CD4-positive, alpha-beta T cell (primary cell): ENCODE measurements around the gene PPP1R37. TPM values are rescaled to one million over a fixed set of nuclear protein-coding genes. Genes with fewer than 3 reads are reported as not detected.

Source experiments
- ATAC-seq: fragments of 200-7000 bp; cut with Tn5 transposase; one replicate; pipeline ENCODE4 v1.10.0; 2022; ENCODE audit warnings: mild to moderate bottlenecking; ENCODE audit not compliant: poor library complexity
- CTCF ChIA-PET: fragments of 350-600 bp; sonication (Branson Sonifier 250); formaldehyde crosslinking; loops from one replicate; lab custom pipeline; 2021; ENCODE audit warnings: antibody characterized with exemption, inconsistent platforms; lab: Charles Lee
- POLR2A ChIA-PET: fragments of 350-600 bp; sonication (Branson Sonifier 250); formaldehyde crosslinking; loops from one replicate; lab custom pipeline; 2021; ENCODE audit warnings: antibody characterized with exemption, inconsistent platforms; lab: Charles Lee
- DNase-seq, 14 experiments: peaks; one replicate each; pipeline ENCODE4 v3.0.0-alpha.2; 2013 to 2020; ENCODE audit warnings: mixed read lengths in 2 of 14
- H3K27ac ChIP-seq, 2 donors: one replicate each; pipeline versions ENCODE4 v1.5.1 to v1.7.0; 2013; ENCODE audit warnings: low read length in 2 of 2, low read depth in 1 of 2, mild to moderate bottlenecking in 1 of 2
- H3K27me3 ChIP-seq, 2 experiments: 1 replicate in 1 of 2; 2 replicates in 1 of 2; pipeline versions ENCODE4 v1.6.1 to v1.7.0; 2013; ENCODE audit warnings: low read length in 2 of 2, control low read depth in 1 of 2, mild to moderate bottlenecking in 1 of 2, moderate library complexity in 1 of 2; ENCODE audit not compliant: insufficient read depth in 2 of 2, control insufficient read depth in 1 of 2
- H3K36me3 ChIP-seq: one replicate; pipeline ENCODE4 v1.6.1; 2013; ENCODE audit warnings: low read length, control low read depth; ENCODE audit not compliant: insufficient read depth
- H3K4me1 ChIP-seq: one replicate; pipeline ENCODE4 v1.6.1; 2013; ENCODE audit warnings: low read length, control low read depth; ENCODE audit not compliant: insufficient read depth
- H3K4me3 ChIP-seq: one replicate; pipeline ENCODE4 v1.5.1; 2013; ENCODE audit warnings: mild to moderate bottlenecking, low read length, moderate library complexity
- H3K9me3 ChIP-seq, 2 experiments: 1 replicate in 1 of 2; 2 replicates in 1 of 2; pipeline versions ENCODE4 v1.6.1 to v1.7.0; 2013; ENCODE audit warnings: low read length in 2 of 2, mild to moderate bottlenecking in 2 of 2, control low read depth in 1 of 2, moderate library complexity in 1 of 2; ENCODE audit not compliant: control insufficient read depth in 1 of 2, insufficient read depth in 1 of 2
- H3K27ac Mint-ChIP-seq: one replicate; pipeline ENCODE4 v1.8.0; 2020; ENCODE audit warnings: mixed read lengths
- H3K27me3 Mint-ChIP-seq: one replicate; pipeline ENCODE4 v1.8.0; 2021; ENCODE audit warnings: mixed read lengths
- H3K36me3 Mint-ChIP-seq: one replicate; pipeline ENCODE4 v1.8.0; 2021; ENCODE audit warnings: low read depth, mixed read lengths
- H3K4me1 Mint-ChIP-seq: one replicate; pipeline ENCODE4 v1.8.0; 2021; ENCODE audit warnings: low read depth, mixed read lengths
- H3K4me3 Mint-ChIP-seq: one replicate; pipeline ENCODE4 v1.8.0; 2020; ENCODE audit warnings: mild to moderate bottlenecking, mixed read lengths
- H3K9me3 Mint-ChIP-seq: one replicate; pipeline ENCODE4 v1.8.0; 2020; ENCODE audit warnings: mixed read lengths
- CTCF ChIP-seq: fragments of 200-600 bp; IDR thresholded peaks from one replicate; pipeline ENCODE4 v1.8.0; 2022; ENCODE audit warnings: antibody characterized with exemption, mild to moderate bottlenecking
- intact Hi-C, 2 experiments: fragments of 100-400 bp; cut with DNase I in 1 of 2; cut with micrococcal nuclease in 1 of 2; formaldehyde crosslinking; loops; one replicate each; pipeline versions ENCODE4 v1.15.1 to v1.9.0; 2023 to 2025; cut with DNase I, micrococcal nuclease
- total RNA-seq, 174 experiments: library from RNA in 2 of 174; stranded (reverse) in 2 of 174; gene quantifications; one replicate each; pipeline ENCODE4 v1.2.3 and lab custom pipeline; 2021 to 2026

The PPP1R37 gene
- total RNA-seq, 2 experiments from 2014 or later, result 17.2 to 19.6 TPM

GRCh38 chr19:45069056-45069455, 23.9 kb upstream of the PPP1R37 start:
- Mint-ChIP-seq H3K4me3 (no peak overlapping the region), H3K36me3 (peaks cover 44% of the 10 kb centered on the region), H3K4me1 (no peaks in the 10 kb centered on the region), H3K27ac (no peak overlapping the region), H3K9me3 (no peaks in the 10 kb centered on the region), H3K27me3 (no peaks in the 10 kb centered on the region)
- TF ChIP-seq CTCF, result no peak
- H3K36me3 ChIP-seq, result peaks cover 62% of the 10 kb centered on the region
- no peak overlapping the region for H3K4me3 ChIP-seq
- ATAC-seq (no peak), DNase-seq (no peak)
- ChIA-PET CTCF (interaction anchor here (1.3 kb wide), 1 partner anchor 10 kb away, joined by 3 read pairs; no protein-coding TSS in a partner anchor), POLR2A (no interaction called here)
- no peaks in the 10 kb centered on the region for H3K9me3 ChIP-seq
- no peak overlapping the region for H3K27ac ChIP-seq
- intact Hi-C loops, result no loop called here
- H3K27me3 ChIP-seq, result no peaks in the 10 kb centered on the region
- no peaks in the 10 kb centered on the region for H3K4me1 ChIP-seq

DNA sequence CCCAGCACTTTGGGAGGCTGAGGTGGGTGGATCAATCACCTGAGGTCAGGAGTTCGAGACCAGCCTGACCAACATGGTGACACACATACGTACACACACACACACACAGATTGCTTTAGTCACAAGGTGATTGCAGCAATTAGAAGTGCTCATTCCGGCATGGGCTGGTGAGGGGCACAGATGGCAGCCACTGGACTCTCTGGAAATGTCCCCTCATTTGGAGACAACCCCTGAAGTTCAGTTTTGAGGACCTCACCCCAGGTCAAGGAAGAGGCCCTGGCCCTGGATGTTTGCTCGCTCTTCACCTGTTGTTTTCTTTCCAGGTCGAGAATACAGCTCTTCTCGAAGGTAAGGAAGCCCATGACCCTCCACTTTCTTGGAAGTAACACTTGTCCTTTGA, 22.8 kb upstream of the PPP1R37 start:
- intact Hi-C loops, result no loop called here
- H3K4me1 Mint-ChIP-seq, result no peaks in the 10 kb centered on the region
- ChIA-PET POLR2A (no interaction called here), CTCF (no interaction called here)
- peaks cover 40% of the 10 kb centered on the region for H3K36me3 Mint-ChIP-seq
- no peaks in the 10 kb centered on the region for H3K9me3 Mint-ChIP-seq
- H3K27ac Mint-ChIP-seq, result no peak overlapping the region
- Histone ChIP-seq H3K9me3 (no peaks in the 10 kb centered on the region), H3K27ac (no peak overlapping the region), H3K4me3 (no peak overlapping the region), H3K4me1 (peaks cover 4% of the 10 kb centered on the region), H3K36me3 (peaks cover 56% of the 10 kb centered on the region), H3K27me3 (no peaks in the 10 kb centered on the region)
- H3K27me3 Mint-ChIP-seq, result no peaks in the 10 kb centered on the region
- H3K4me3 Mint-ChIP-seq, result no peak overlapping the region
- no peak for TF ChIP-seq CTCF
- ATAC-seq, result no peak
- no peak for DNase-seq

DNA sequence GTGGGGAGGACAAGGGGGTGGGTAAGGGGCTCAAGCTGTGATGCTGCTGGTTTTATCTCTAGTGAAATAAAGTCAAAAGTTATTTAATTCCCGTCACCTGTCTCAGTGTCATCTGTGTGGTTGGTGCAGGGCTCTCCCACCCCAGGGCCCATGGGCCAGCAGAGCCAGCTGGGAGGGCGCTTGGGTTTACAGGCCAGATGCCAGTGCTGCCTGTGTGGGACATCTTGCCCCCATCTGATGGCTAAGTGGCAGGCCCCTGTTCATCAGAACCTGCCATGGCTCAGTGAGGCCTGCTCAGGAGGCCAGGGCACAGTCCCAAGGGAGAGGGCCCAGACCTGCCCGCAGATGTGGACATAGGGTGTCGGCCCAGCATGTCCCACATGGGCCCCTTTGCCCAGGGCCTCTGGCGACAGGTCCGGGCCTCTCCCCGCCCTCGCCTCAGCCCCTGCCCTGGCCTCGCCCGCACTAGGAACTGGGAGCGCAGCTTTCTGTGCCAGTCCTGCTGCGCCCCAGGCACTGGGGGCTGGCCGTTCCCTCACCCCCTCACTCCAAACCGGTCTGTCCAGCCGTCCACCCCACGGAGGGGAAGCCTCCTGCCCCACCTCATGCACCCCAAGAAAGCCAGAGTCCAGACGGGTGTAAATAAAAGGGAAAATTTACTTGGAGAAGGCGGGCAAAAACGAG, 22.0 kb upstream of the PPP1R37 start:
- Mint-ChIP-seq H3K4me3 (no peak overlapping the region), H3K4me1 (no peaks in the 10 kb centered on the region), H3K27me3 (no peaks in the 10 kb centered on the region), H3K27ac (no peak overlapping the region), H3K36me3 (peaks cover 35% of the 10 kb centered on the region), H3K9me3 (no peaks in the 10 kb centered on the region)
- no peaks in the 10 kb centered on the region for H3K27me3 ChIP-seq
- CTCF ChIA-PET, result no interaction called here
- H3K27ac ChIP-seq, result no peak overlapping the region
- POLR2A ChIA-PET, result no interaction called here
- intact Hi-C loops, result no loop called here
- no peak overlapping the region for H3K4me3 ChIP-seq
- TF ChIP-seq CTCF, result no peak
- ATAC-seq, result no peak
- DNase-seq, result no peak
- H3K4me1 ChIP-seq, result peaks cover 12% of the 10 kb centered on the region
- H3K36me3 ChIP-seq, result peaks cover 49% of the 10 kb centered on the region
- no peaks in the 10 kb centered on the region for H3K9me3 ChIP-seq
